K562 (cell line): Measurements from ENCODE around the gene SLC25A18. TPM values are rescaled to one million over a fixed set of nuclear protein-coding genes. Genes with fewer than 3 reads are reported as not detected.

ENCODE experiments used
- ATAC-seq: fragments of 200-7000 bp; cut with Tn5 transposase; 3 replicates; pipeline ENCODE4 v1.9.1; 2020; ENCODE audit warnings: moderate library complexity
- BruUV-seq: library from RNA; stranded (reverse); fragments of 400-500 nt; replicated peaks from 2 replicates; lab custom pipeline; 2021; lab: Mats Ljungman, UMichigan
- CTCF ChIA-PET: fragments of 300-600 bp; formaldehyde crosslinking; extraction: SDS; loops from one replicate; lab custom pipeline; 2021; ENCODE audit warnings: low intra/inter-chr PET ratio; lab: Yijun Ruan, JAX
- POLR2A ChIA-PET: fragments of 300-600, 350-650 bp; sonication (Branson Sonifier 250); formaldehyde crosslinking; extraction: SDS; loops from one replicate; lab custom pipeline; 2021; ENCODE audit warnings: antibody characterized with exemption, inconsistent platforms; lab: Yijun Ruan, JAX
- DNase-seq, 4 experiments: peaks; one replicate each; pipeline versions ENCODE4 v3.0.0 to v3.0.0-alpha.2; 2011 to 2018; ENCODE audit warnings: low spot score in 3 of 4, mixed read lengths in 3 of 4; ENCODE audit errors: extremely low read depth in 1 of 4
- FAIRE-seq: peaks from 2 replicates; lab custom pipeline; 2011; peaks lifted over from hg19 to GRCh38; lab: Jason Lieb, UNC
- H2AFZ ChIP-seq: 2 replicates; pipeline ENCODE4 v1.6.0; 2011; ENCODE audit warnings: low read depth, low read length, control low read depth, inconsistent platforms
- H3K27ac ChIP-seq: fragments of 200-600 bp; 3 replicates; pipeline ENCODE4 v1.8.0; 2011; ENCODE audit warnings: low read depth, mild to moderate bottlenecking, control low read depth, inconsistent platforms, low read length, moderate library complexity, mixed read lengths; ENCODE audit errors: extremely low read depth
- H3K27me3 ChIP-seq, 2 experiments: fragments of 300-600 bp in 1 of 2; 2 replicates in 1 of 2; 3 replicates in 1 of 2; pipeline versions ENCODE4 v1.6.0 to v1.8.0; 2011; ENCODE audit warnings: inconsistent platforms in 2 of 2, low read length in 2 of 2, mild to moderate bottlenecking in 1 of 2, mixed read lengths in 1 of 2, moderate library complexity in 1 of 2; ENCODE audit not compliant: control insufficient read depth in 2 of 2, insufficient read depth in 2 of 2
- H3K36me3 ChIP-seq: fragments of 300-600 bp; 3 replicates; pipeline ENCODE4 v1.8.0; 2011; ENCODE audit warnings: mild to moderate bottlenecking, low read length, inconsistent platforms; ENCODE audit not compliant: control insufficient read depth, insufficient read depth
- H3K4me1 ChIP-seq, 2 experiments: fragments of 200-600 bp in 1 of 2; replicated peaks in 1 of 2; 2 replicates in 1 of 2; 3 replicates in 1 of 2; pipeline versions ENCODE4 v1.5.1 to v1.8.0; 2011; ENCODE audit warnings: inconsistent platforms in 2 of 2, low read length in 2 of 2, mild to moderate bottlenecking in 1 of 2, mixed read lengths in 1 of 2, moderate library complexity in 1 of 2; ENCODE audit not compliant: control insufficient read depth in 2 of 2, insufficient read depth in 2 of 2
- H3K4me2 ChIP-seq: 2 replicates; pipeline ENCODE4 v1.6.1; 2011; ENCODE audit warnings: low read length, control low read depth, inconsistent platforms, mixed read lengths; ENCODE audit not compliant: insufficient read depth
- H3K4me3 ChIP-seq: fragments of 200-600 bp; sonication (generic), shearing (Covaris generic); 2 replicates; pipeline ENCODE4 v1.5.1; 2016; ENCODE audit warnings: control low read depth, inconsistent platforms
- H3K79me2 ChIP-seq: fragments of 200-600 bp; 3 replicates; pipeline ENCODE4 v1.8.0; 2011; ENCODE audit warnings: low read length, inconsistent platforms; ENCODE audit not compliant: control insufficient read depth, insufficient read depth
- H3K9ac ChIP-seq, 2 experiments: 2 replicates each; pipeline versions ENCODE4 v1.6.0 to v1.6.1; 2011; ENCODE audit warnings: low read depth in 2 of 2, low read length in 2 of 2, control low read depth in 1 of 2, inconsistent platforms in 1 of 2, mild to moderate bottlenecking in 1 of 2, mixed read lengths in 1 of 2; ENCODE audit not compliant: insufficient read depth in 1 of 2
- H3K9me1 ChIP-seq: one replicate; pipeline ENCODE4 v1.6.0; 2011; ENCODE audit warnings: inconsistent platforms, mild to moderate bottlenecking, low read length, moderate library complexity; ENCODE audit not compliant: control insufficient read depth, insufficient read depth
- H3K9me3 ChIP-seq: replicated peaks from 2 replicates; pipeline ENCODE4 v1.5.1; 2011; ENCODE audit warnings: low read depth, low read length, inconsistent platforms; ENCODE audit not compliant: control insufficient read depth, insufficient read depth
- H4K20me1 ChIP-seq: replicated peaks from 2 replicates; pipeline ENCODE4 v1.6.1; 2011; ENCODE audit warnings: low read length, inconsistent platforms, mixed read lengths; ENCODE audit not compliant: control insufficient read depth, insufficient read depth
- ARID2 ChIP-seq: fragments of 450-650 bp; IDR thresholded peaks from 2 replicates; pipeline ENCODE4 v1.6.1; 2017; ENCODE audit warnings: antibody characterized with exemption, mild to moderate bottlenecking
- ARNT ChIP-seq, 2 experiments: fragments of 450-650 bp; IDR thresholded peaks; 2 replicates each; pipeline ENCODE4 v1.6.1; 2016; ENCODE audit warnings: mild to moderate bottlenecking in 1 of 2
- E4F1 ChIP-seq: fragments of 250-450 bp; sonication (Bioruptor Pico); IDR thresholded peaks from 2 replicates; pipeline ENCODE4 v1.5.0; 2021; ENCODE audit warnings: mild to moderate bottlenecking, borderline replicate concordance
- EHMT2 ChIP-seq: fragments of 450-650 bp; IDR thresholded peaks from 2 replicates; pipeline ENCODE4 v1.6.1; 2018; ENCODE audit warnings: antibody characterized with exemption
- FOS ChIP-seq: IDR thresholded peaks from 3 replicates; pipeline ENCODE4 v1.6.1; 2011; ENCODE audit not compliant: insufficient read length; ENCODE audit errors: extremely low read depth
- HLTF ChIP-seq: fragments of 450-650 bp; IDR thresholded peaks from 2 replicates; pipeline ENCODE4 v1.6.1; 2016
- HMGXB4 ChIP-seq: sonication (generic); formaldehyde crosslinking; IDR thresholded peaks from 2 replicates; pipeline ENCODE4 v1.8.1; 2023; ENCODE audit warnings: mild to moderate bottlenecking, missing genetic modification reagents
- MYC ChIP-seq, 2 experiments: fragments of 250-450 bp in 1 of 2; sonication (Bioruptor Pico) in 1 of 2; IDR thresholded peaks; 2 replicates each; pipeline versions ENCODE4 v1.5.1 to v1.6.1; 2012 to 2021; ENCODE audit warnings: low read depth in 2 of 2, borderline replicate concordance in 1 of 2, improper control_type of control experiment in 1 of 2, low read length in 1 of 2, mild to moderate bottlenecking in 1 of 2, moderate library complexity in 1 of 2
- NCOA4 ChIP-seq: fragments of 450-650 bp; IDR thresholded peaks from 2 replicates; pipeline ENCODE4 v1.6.1; 2018; ENCODE audit warnings: mild to moderate bottlenecking; ENCODE audit not compliant: partially characterized antibody
- NCOA6 ChIP-seq: fragments of 450-650 bp; IDR thresholded peaks from 2 replicates; pipeline ENCODE4 v1.6.1; 2017; ENCODE audit warnings: mild to moderate bottlenecking
- NFRKB ChIP-seq: fragments of 450-650 bp; IDR thresholded peaks from 2 replicates; pipeline ENCODE4 v1.6.1; 2016; ENCODE audit warnings: low read depth
- STAT6 ChIP-seq: sonication (generic); formaldehyde crosslinking; IDR thresholded peaks from 2 replicates; pipeline ENCODE4 v1.8.1; 2023; ENCODE audit warnings: mild to moderate bottlenecking, missing genetic modification reagents
- ZNF133 ChIP-seq: fragments of 250-450 bp; sonication (Bioruptor Pico); IDR thresholded peaks from 2 replicates; pipeline ENCODE4 v1.4.0; 2020; ENCODE audit warnings: mild to moderate bottlenecking
- ZNF76 ChIP-seq: fragments of 250-450 bp; sonication (Bioruptor Pico); IDR thresholded peaks from 2 replicates; pipeline ENCODE4 v1.4.0; 2020; ENCODE audit warnings: mild to moderate bottlenecking, moderate library complexity, borderline replicate concordance
- WGBS: fragments of 100-300 bp; shearing (Covaris generic); methylation state at CpG from one replicate; pipeline ENCODE4 v1.1.6; 2016; ENCODE audit warnings: low coverage, mixed read lengths; ENCODE audit not compliant: insufficient coverage; ENCODE audit errors: missing lambda C conversion rate; 5-methylcytosine and 5-hydroxymethylcytosine counted together
- in situ Hi-C: fragments of 300-500 bp; cut with MboI; formaldehyde crosslinking; loops from 4 replicates; pipeline ENCODE4 v1.15.0; 2018; ENCODE audit warnings: inconsistent platforms, mixed read lengths
- intact Hi-C: fragments of 100-400 bp; cut with micrococcal nuclease; formaldehyde crosslinking; loops from 2 replicates; pipeline ENCODE4 v1.14.2; 2022
- polyA plus RNA-seq, 8 experiments: library from polyadenylated mRNA; depleted of rRNA in 4 of 8; stranded (reverse) in 5 of 8; unstranded in 3 of 8; fragments of >200 nt; fragmentation: Nextera tagmentation in 2 of 8; fragmentation: Illumina TruSeq in 1 of 8; extraction: Ambion mirVana in 2 of 8; extraction: Trizol in 1 of 8; gene quantifications; 2 replicates each; pipeline versions ENCODE4 v1.2.1 to v1.2.3, GENCODE V29; 2011 to 2014; ENCODE audit warnings: inconsistent platforms in 1 of 8, missing spikeins in 1 of 8
- total RNA-seq, 7 experiments: library from RNA; depleted of rRNA in 6 of 7; stranded (reverse); fragments of >200 nt in 6 of 7; fragmentation: Illumina TruSeq in 2 of 7; extraction: Trizol in 2 of 7; gene quantifications; 2 replicates each; pipeline versions ENCODE4 v1.2.1 to v1.2.3, GENCODE V29; 2011 to 2021; ENCODE audit warnings: low replicate concordance in 1 of 7

SLC25A18 gene
- total and polyA plus RNA-seq, 9 of the 15 experiments (the other 6 are each of a cell fraction or from before 2014, with no cell fraction given): 0.04 TPM; not detected in 8

- TF ChIP-seq HMGXB4 (no peak), ZNF76 (CRISPR knock-in tag) (no peak)
These were observed 70.1 kb downstream of the SLC25A18 start (continued) for GRCh38 chr22:17633217-17633997.

- no TSS peak for BruUV-seq
- Histone ChIP-seq H4K20me1 (no peaks in the 10 kb centered on the region), H3K36me3 (no peaks in the 10 kb centered on the region), H3K79me2 (peaks cover 26% of the 10 kb centered on the region), H3K9ac (peak overlapping the region; percentile 34 to 70; a peak in 3 of 4 replicates), H3K9me1 (no peaks in the 10 kb centered on the region), H3K27ac (peak overlapping the region; percentile 91), H2AFZ (peak overlapping the region; percentile 83), H3K4me3 (no peak overlapping the region), H3K27me3 (no peaks in the 10 kb centered on the region), H3K9me3 (no peaks in the 10 kb centered on the region), H3K4me2 (peak overlapping the region; percentile 49), H3K4me1 (peaks cover 28 to 42% of the 10 kb centered on the region in 2 experiments)
- 46% methylated on average over 3 of the region's 3 CpGs for WGBS
- FAIRE-seq (no peak), DNase-seq (no peak), ATAC-seq (no peak)
- ChIA-PET POLR2A (interaction anchor here (1.0 to 1.3 kb wide), 3 partner anchors 12 to 78 kb away, joined by 4 read pairs; no protein-coding TSS in a partner anchor), CTCF (no interaction called here)
- intact Hi-C loops: no loop called here
- in situ Hi-C loops: no loop called here
- TF ChIP-seq FOS (no peak), NCOA4 (no peak), NCOA6 (no peak), ARID2 (peak; percentile 41; the same call in 1 of the 2 replicates), ZNF133 (CRISPR knock-in tag) (no peak), MYC (IDR thresholded peaks at IDR 0.05; ENCODE audit: low read depth, low read length) (no peak), MYC (CRISPR knock-in tag; IDR thresholded peaks at IDR 0.05; ENCODE audit: borderline replicate concordance, low read depth) (no peak), E4F1 (CRISPR knock-in tag) (no peak), ARNT (IDR thresholded peaks at IDR 0.05) (0 out of 4 replicates have a peak, but pooled peaks of 1 of the 2 experiments have one; percentile 0), HLTF (0 out of 2 replicates have a peak, but pooled peaks have one; percentile 4), EHMT2 (no peak), STAT6 (CRISPR knock-in tag) (no peak), NFRKB (peak; percentile 51; the same call in 1 of the 2 replicates)
These were observed 70.7 kb downstream of the SLC25A18 start for GRCh38 chr22:17633998-17634323.
